DOHH2 (cell line): ENCODE results near the gene PTGFR.

ENCODE experiments used
- H3F3A ChIP-seq: fragments of 200-600 bp; sonication (generic), shearing (Covaris generic); 2 replicates; pipeline ENCODE4 v1.6.0; 2016; ENCODE audit warnings: antibody characterized with exemption, mild to moderate bottlenecking; ENCODE audit not compliant: control insufficient read depth, insufficient read depth
- H3K27ac ChIP-seq: fragments of 200-600 bp; sonication (generic); 2 replicates; pipeline ENCODE4 v1.5.1; 2014; ENCODE audit warnings: low read depth, mild to moderate bottlenecking, low read length, moderate library complexity
- H3K27me3 ChIP-seq: fragments of 200-600 bp; sonication (generic); 2 replicates; pipeline ENCODE4 v1.6.1; 2014; ENCODE audit warnings: mild to moderate bottlenecking, low read length, mixed read lengths; ENCODE audit not compliant: control insufficient read depth
- H3K36me3 ChIP-seq: fragments of 200-600 bp; sonication (generic); 2 replicates; pipeline ENCODE4 v1.6.1; 2014; ENCODE audit warnings: mild to moderate bottlenecking, low read length, moderate library complexity, mixed read lengths; ENCODE audit not compliant: control insufficient read depth
- H3K4me1 ChIP-seq: fragments of 200-600 bp; sonication (generic); 2 replicates; pipeline ENCODE4 v1.6.1; 2014; ENCODE audit warnings: mild to moderate bottlenecking, low read length, mixed read lengths; ENCODE audit not compliant: control insufficient read depth
- H3K4me2 ChIP-seq: fragments of 200-600 bp; sonication (generic); 2 replicates; pipeline ENCODE4 v1.6.0; 2014; ENCODE audit warnings: mild to moderate bottlenecking, low read length, moderate library complexity
- H3K4me3 ChIP-seq: fragments of 200-600 bp; sonication (generic); 2 replicates; pipeline ENCODE4 v1.5.1; 2014; ENCODE audit warnings: mild to moderate bottlenecking, low read length, mixed read lengths
- H3K79me2 ChIP-seq: fragments of 200-600 bp; sonication (generic); 2 replicates; pipeline ENCODE4 v1.6.1; 2014; ENCODE audit warnings: mild to moderate bottlenecking, low read length, mixed read lengths; ENCODE audit not compliant: control insufficient read depth
- H3K9me2 ChIP-seq: fragments of 200-600 bp; sonication (generic); replicated peaks from 2 replicates; pipeline ENCODE4 v1.6.1; 2014; ENCODE audit warnings: mild to moderate bottlenecking, low read length, mixed read lengths; ENCODE audit not compliant: control insufficient read depth
- H3K9me3 ChIP-seq: fragments of 200-600 bp; sonication (generic); 2 replicates; pipeline ENCODE4 v1.6.1; 2014; ENCODE audit warnings: antibody characterized with exemption, low read length, mixed read lengths; ENCODE audit not compliant: control insufficient read depth, insufficient read depth
- H4K20me1 ChIP-seq: fragments of 200-600 bp; sonication (generic); 2 replicates; pipeline ENCODE4 v1.6.0; 2014; ENCODE audit warnings: low read depth, mild to moderate bottlenecking, antibody characterized with exemption, low read length, moderate library complexity; ENCODE audit not compliant: control insufficient read depth, insufficient read depth
- CTCF ChIP-seq: fragments of 200-600 bp; sonication (generic); IDR thresholded peaks from one replicate; pipeline ENCODE4 v1.5.1; 2014; ENCODE audit warnings: antibody characterized with exemption, mild to moderate bottlenecking, low read depth, low read length; ENCODE audit not compliant: poor library complexity, severe bottlenecking
- EZH2phosphoT487 ChIP-seq: fragments of 200-600 bp; sonication (generic); IDR thresholded peaks from 2 replicates; pipeline ENCODE4 v1.6.1; 2017; ENCODE audit warnings: borderline replicate concordance, mild to moderate bottlenecking, antibody characterized with exemption, low read length, moderate library complexity, mixed read lengths

PTGFR gene

DNA sequence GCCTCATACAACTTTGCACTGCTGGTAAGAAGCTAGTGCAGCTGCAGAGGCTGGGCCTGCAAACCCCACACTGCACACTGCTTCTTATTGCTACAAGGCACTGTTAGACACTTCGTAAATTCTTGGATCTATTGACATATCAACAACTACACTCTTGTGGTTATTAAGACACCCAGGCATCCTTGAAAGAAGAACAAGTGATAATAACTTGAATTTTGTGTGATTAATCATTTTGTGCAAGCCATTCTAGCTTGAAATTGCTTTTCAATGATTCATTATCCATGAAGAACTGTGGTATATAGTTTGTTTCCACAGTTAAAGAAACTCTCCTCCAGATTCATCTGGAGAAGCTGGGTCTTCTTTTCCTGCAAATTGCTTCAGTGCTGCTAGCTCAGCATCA is 95.8 kb downstream of the PTGFR start:
- no peaks in the 10 kb centered on the region for H3K27me3 ChIP-seq
- no peaks in the 10 kb centered on the region for H3K36me3 ChIP-seq
- no peak overlapping the region for H3K4me2 ChIP-seq
- TF ChIP-seq EZH2phosphoT487 (no peak), CTCF (no peak)
- no peaks in the 10 kb centered on the region for H4K20me1 ChIP-seq
- no peaks in the 10 kb centered on the region for H3K4me1 ChIP-seq
- H3F3A ChIP-seq = no peaks in the 10 kb centered on the region
- no peaks in the 10 kb centered on the region for H3K79me2 ChIP-seq
- H3K4me3 ChIP-seq = no peak overlapping the region
- no peaks in the 10 kb centered on the region for H3K9me2 ChIP-seq
- H3K9me3 ChIP-seq = no peaks in the 10 kb centered on the region
- no peak overlapping the region for H3K27ac ChIP-seq

GRCh38 chr1:78587211-78587610 is 96.4 kb downstream of the PTGFR start:
- Histone ChIP-seq H3K9me2 (no peaks in the 10 kb centered on the region), H3F3A (no peaks in the 10 kb centered on the region)

More at GRCh38 chr1:78587211-78587610, 96.4 kb downstream of the PTGFR start:
- Histone ChIP-seq H3K79me2 (no peaks in the 10 kb centered on the region), H3K27me3 (no peaks in the 10 kb centered on the region), H3K4me1 (no peaks in the 10 kb centered on the region), H3K4me3 (no peak overlapping the region), H3K4me2 (no peak overlapping the region), H3K36me3 (no peaks in the 10 kb centered on the region), H4K20me1 (no peaks in the 10 kb centered on the region), H3K27ac (no peak overlapping the region), H3K9me3 (no peaks in the 10 kb centered on the region)
- TF ChIP-seq CTCF (no peak), EZH2phosphoT487 (no peak)
